Liver (tissue), 9 donors: ENCODE results near the gene RNF181. TPM values are rescaled to one million over a fixed set of nuclear protein-coding genes. Genes with fewer than 3 reads are reported as not detected.

Experiments
- DNase-seq: peaks from one replicate; pipeline ENCODE4 v3.0.0-alpha.2; 2017; ENCODE audit warnings: low spot score
- H3K27ac ChIP-seq, 2 donors: one replicate each; pipeline ENCODE4 v1.7.0; 2013; ENCODE audit warnings: inconsistent platforms in 2 of 2, low read length in 2 of 2, control low read depth in 1 of 2, low read depth in 1 of 2, mild to moderate bottlenecking in 1 of 2
- H3K27me3 ChIP-seq, 4 donors: one replicate each; pipeline versions ENCODE4 v1.6.1 to v1.7.0; 2013; ENCODE audit warnings: low read length in 3 of 4, inconsistent platforms in 1 of 4, mild to moderate bottlenecking in 1 of 4, moderate library complexity in 1 of 4; ENCODE audit not compliant: control insufficient read depth in 4 of 4, insufficient read depth in 4 of 4
- H3K36me3 ChIP-seq, 4 donors: one replicate each; pipeline versions ENCODE4 v1.6.1 to v1.7.0; 2013; ENCODE audit warnings: low read length in 3 of 4, mild to moderate bottlenecking in 3 of 4, low read depth in 1 of 4, moderate library complexity in 1 of 4; ENCODE audit not compliant: control insufficient read depth in 4 of 4, insufficient read depth in 3 of 4
- H3K4me1 ChIP-seq, 4 donors: one replicate each; pipeline versions ENCODE4 v1.6.1 to v1.7.0; 2013; ENCODE audit warnings: low read length in 3 of 4, mild to moderate bottlenecking in 3 of 4, moderate library complexity in 1 of 4; ENCODE audit not compliant: control insufficient read depth in 4 of 4, insufficient read depth in 4 of 4
- H3K4me3 ChIP-seq, 3 donors: one replicate each; pipeline versions ENCODE4 v1.6.1 to v1.7.0; 2013; ENCODE audit warnings: low read length in 3 of 3, control low read depth in 1 of 3, low read depth in 1 of 3, mild to moderate bottlenecking in 1 of 3
- H3K9ac ChIP-seq, 2 donors: one replicate each; pipeline ENCODE4 v1.7.0; 2013; ENCODE audit warnings: low read length in 2 of 2, mild to moderate bottlenecking in 2 of 2, moderate library complexity in 2 of 2, control low read depth in 1 of 2, low read depth in 1 of 2
- H3K9me3 ChIP-seq, 4 donors: one replicate each; pipeline versions ENCODE4 v1.6.1 to v1.7.0; 2013; ENCODE audit warnings: low read length in 3 of 4; ENCODE audit not compliant: control insufficient read depth in 4 of 4
- CTCF ChIP-seq: fragments of 150-350 bp; IDR thresholded peaks from 2 replicates; pipeline ENCODE4 v1.5.1; 2017; ENCODE audit warnings: improper control_type of control experiment, low read depth, low read length; ENCODE audit not compliant: missing input control
- EGR1 ChIP-seq, 2 donors: IDR thresholded peaks; 2 replicates each; pipeline ENCODE4 v1.6.1; 2016 to 2018; ENCODE audit warnings: antibody characterized with exemption in 2 of 2, low read depth in 2 of 2
- FOXA1 ChIP-seq: IDR thresholded peaks from 2 replicates; pipeline ENCODE4 v1.6.1; 2016; ENCODE audit warnings: antibody characterized with exemption
- FOXA2 ChIP-seq: IDR thresholded peaks from 2 replicates; pipeline ENCODE4 v1.6.1; 2016; ENCODE audit warnings: antibody characterized with exemption
- GABPA ChIP-seq, 2 donors: IDR thresholded peaks in 1 of 2; conservative IDR thresholded peaks in 1 of 2; 2 replicates each; pipeline ENCODE4 v1.6.1; 2016; ENCODE audit warnings: antibody characterized with exemption in 2 of 2, mild to moderate bottlenecking in 1 of 2, moderate library complexity in 1 of 2
- HNF4A ChIP-seq, 2 donors: conservative IDR thresholded peaks; 2 replicates each; pipeline ENCODE4 v1.6.1; 2016; ENCODE audit warnings: antibody characterized with exemption in 2 of 2, mild to moderate bottlenecking in 2 of 2
- HNF4G ChIP-seq: IDR thresholded peaks from 2 replicates; pipeline ENCODE4 v1.6.1; 2016; ENCODE audit warnings: antibody characterized with exemption
- JUND ChIP-seq, 2 donors: IDR thresholded peaks; 2 replicates each; pipeline ENCODE4 v1.6.1; 2016; ENCODE audit warnings: antibody characterized with exemption in 2 of 2
- NR2F2 ChIP-seq: IDR thresholded peaks from 2 replicates; pipeline ENCODE4 v1.6.1; 2016; ENCODE audit warnings: antibody characterized with exemption
- RAD21 ChIP-seq, 2 donors: IDR thresholded peaks; 2 replicates each; pipeline ENCODE4 v1.6.1; 2016; ENCODE audit warnings: antibody characterized with exemption in 2 of 2, mild to moderate bottlenecking in 2 of 2
- REST ChIP-seq: IDR thresholded peaks from 2 replicates; pipeline ENCODE4 v1.6.1; 2016; ENCODE audit warnings: antibody characterized with exemption, mild to moderate bottlenecking
- YY1 ChIP-seq: IDR thresholded peaks from 2 replicates; pipeline ENCODE4 v1.6.1; 2016; ENCODE audit warnings: antibody characterized with exemption, mild to moderate bottlenecking
- ZBTB33 ChIP-seq: IDR thresholded peaks from 2 replicates; pipeline ENCODE4 v1.6.1; 2016; ENCODE audit warnings: antibody characterized with exemption
- WGBS: extraction: QIAGEN DNeasy Blood & Tissue Kit; methylation state at CpG from one replicate; pipeline ENCODE4 v1.1.7; 2013; 5-methylcytosine and 5-hydroxymethylcytosine counted together
- polyA plus RNA-seq, 2 donors: library from polyadenylated mRNA; stranded (reverse) in 1 of 2; unstranded in 1 of 2; fragments of 200-250 nt in 1 of 2; fragments of >200 nt in 1 of 2; fragmentation: Nextera tagmentation in 1 of 2; extraction: Ambion mirVana in 1 of 2; gene quantifications; one replicate each; pipeline versions ENCODE4 v1.2.1 to v1.2.3, GENCODE V29; 2013 to 2015
- total RNA-seq, 2 donors: library from RNA; depleted of rRNA; stranded (reverse); fragments of >200 nt; gene quantifications; one replicate each; pipeline ENCODE4 v1.2.3, GENCODE V29; 2014
- TF ChIP-seq, protein P1 (sequence below): IDR thresholded peaks from 2 replicates; pipeline ENCODE4 v1.6.1; 2016; ENCODE audit warnings: antibody characterized with exemption
- donor health status: healthy.
- donor health status: healthy.
- donor health status: healthy.
- donor health status: healthy.
- donor health status: healthy.

Gene RNF181
- total and polyA plus RNA-seq, 4 donors: 101 to 195 (median 114) TPM

GRCh38 chr2:85551698-85552678 is 43.6 kb upstream of the RNF181 start:
- Histone ChIP-seq H3K9ac (no peak overlapping the region), H3K27me3 (no peaks in the 10 kb centered on the region), H3K9me3 (no peaks in the 10 kb centered on the region), H3K36me3 (peaks cover 15 to 73% (median 62%) of the 10 kb centered on the region in 4 donors), H3K4me1 (peaks cover 0 to 9% (median 3%) of the 10 kb centered on the region in 4 donors), H3K27ac (no peak overlapping the region), H3K4me3 (no peak overlapping the region)
- WGBS: 68% methylated on average over 9 of the region's 9 CpGs
- peak; percentile 88 for DNase-seq
- TF ChIP-seq HNF4G (no peak), CTCF (peak; percentile 94), FOXA1 (no peak), EGR1 (IDR thresholded peaks at IDR 0.05; ENCODE audit: low read depth in 2 of 2) (no peak), REST (no peak), YY1 (no peak), RAD21 (IDR thresholded peaks at IDR 0.05) (peak; percentile 97 to 98), HNF4A (conservative IDR thresholded peaks at IDR 0.05) (no peak), FOXA2 (peak; percentile 82), JUND (IDR thresholded peaks at IDR 0.05) (no peak)
- TF ChIP-seq, protein P1, sequence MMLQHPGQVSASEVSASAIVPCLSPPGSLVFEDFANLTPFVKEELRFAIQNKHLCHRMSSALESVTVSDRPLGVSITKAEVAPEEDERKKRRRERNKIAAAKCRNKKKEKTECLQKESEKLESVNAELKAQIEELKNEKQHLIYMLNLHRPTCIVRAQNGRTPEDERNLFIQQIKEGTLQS: no peak

GRCh38 chr2:85553184-85553583 is 42.4 kb upstream of the RNF181 start:
- H3K27me3 ChIP-seq: no peaks in the 10 kb centered on the region
- H3K9ac ChIP-seq: no peak overlapping the region
- no peak for TF ChIP-seq REST
- no peak for TF ChIP-seq EGR1 (IDR thresholded peaks at IDR 0.05; ENCODE audit: low read depth in 2 of 2)
- TF ChIP-seq ZBTB33: no peak
- no peak for TF ChIP-seq GABPA (IDR thresholded peaks at IDR 0.05 in 1 of 2, conservative IDR thresholded peaks at IDR 0.05 in 1 of 2)
- no peak for TF ChIP-seq NR2F2
- peaks cover 2 to 14% (median 8%) of the 10 kb centered on the region in 4 donors for H3K4me1 ChIP-seq
- DNase-seq: no peak
- no peak overlapping the region for H3K4me3 ChIP-seq
- H3K27ac ChIP-seq: no peak overlapping the region
- peaks cover 15 to 69% (median 65%) of the 10 kb centered on the region in 4 donors for H3K36me3 ChIP-seq
- WGBS: 85% methylated on average over 6 of the region's 6 CpGs
- H3K9me3 ChIP-seq: no peaks in the 10 kb centered on the region
